Measurements from ENCODE around the gene CFAP99.

The CFAP99 gene

GRCh38 chr4:2415881-2416563, 2.7 kb upstream of the CFAP99 start:
- no peak for DNase-seq
- H3K4me1 Mint-ChIP-seq: peaks cover 35% of the 10 kb centered on the region
- TF ChIP-seq, protein P1, sequence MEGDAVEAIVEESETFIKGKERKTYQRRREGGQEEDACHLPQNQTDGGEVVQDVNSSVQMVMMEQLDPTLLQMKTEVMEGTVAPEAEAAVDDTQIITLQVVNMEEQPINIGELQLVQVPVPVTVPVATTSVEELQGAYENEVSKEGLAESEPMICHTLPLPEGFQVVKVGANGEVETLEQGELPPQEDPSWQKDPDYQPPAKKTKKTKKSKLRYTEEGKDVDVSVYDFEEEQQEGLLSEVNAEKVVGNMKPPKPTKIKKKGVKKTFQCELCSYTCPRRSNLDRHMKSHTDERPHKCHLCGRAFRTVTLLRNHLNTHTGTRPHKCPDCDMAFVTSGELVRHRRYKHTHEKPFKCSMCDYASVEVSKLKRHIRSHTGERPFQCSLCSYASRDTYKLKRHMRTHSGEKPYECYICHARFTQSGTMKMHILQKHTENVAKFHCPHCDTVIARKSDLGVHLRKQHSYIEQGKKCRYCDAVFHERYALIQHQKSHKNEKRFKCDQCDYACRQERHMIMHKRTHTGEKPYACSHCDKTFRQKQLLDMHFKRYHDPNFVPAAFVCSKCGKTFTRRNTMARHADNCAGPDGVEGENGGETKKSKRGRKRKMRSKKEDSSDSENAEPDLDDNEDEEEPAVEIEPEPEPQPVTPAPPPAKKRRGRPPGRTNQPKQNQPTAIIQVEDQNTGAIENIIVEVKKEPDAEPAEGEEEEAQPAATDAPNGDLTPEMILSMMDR (IDR thresholded peaks at IDR 0.05): no peak
- H3K4me3 Mint-ChIP-seq: peak overlapping the region; percentile 62
- H3K9me3 Mint-ChIP-seq: no peaks in the 10 kb centered on the region
- peaks cover 94% of the 10 kb centered on the region for H3K27me3 Mint-ChIP-seq (ENCODE audit: low read depth, poor library complexity)
- no peaks in the 10 kb centered on the region for H3K36me3 Mint-ChIP-seq (ENCODE audit: low read depth)
- no peak overlapping the region for H3K27ac Mint-ChIP-seq

GRCh38 chr4:2416564-2417225, 2.1 kb upstream of the CFAP99 start:
- TF ChIP-seq, protein P1 (IDR thresholded peaks at IDR 0.05): no peak
- Mint-ChIP-seq H3K4me1 (peaks cover 35% of the 10 kb centered on the region), H3K36me3 (ENCODE audit: low read depth) (no peaks in the 10 kb centered on the region), H3K27me3 (ENCODE audit: low read depth, poor library complexity) (peaks cover 94% of the 10 kb centered on the region), H3K27ac (no peak overlapping the region), H3K9me3 (no peaks in the 10 kb centered on the region), H3K4me3 (peak overlapping the region; percentile 62)
- peak; percentile 46 for DNase-seq

- TF ChIP-seq, protein P1 (IDR thresholded peaks at IDR 0.05): no peak
- H3K27me3 Mint-ChIP-seq (ENCODE audit: low read depth, poor library complexity): peaks cover 94% of the 10 kb centered on the region
Measured at GRCh38 chr4:2417226-2417764, 1.5 kb upstream of the CFAP99 start.

GRCh38 chr4:2417765-2418649, 748 bp upstream of the CFAP99 start, which contains the start of gene ZFYVE28:
Gene ZFYVE28, minus strand, starts transcription at chr4:2418645. Its CDS starts 322 bp downstream, at chr4:2418323.
- no peak for DNase-seq
- Mint-ChIP-seq H3K9me3 (no peaks in the 10 kb centered on the region), H3K36me3 (ENCODE audit: low read depth) (no peaks in the 10 kb centered on the region), H3K27me3 (ENCODE audit: low read depth, poor library complexity) (peaks cover 94% of the 10 kb centered on the region), H3K27ac (no peak within 1 kb of the TSS), H3K4me1 (peaks cover 35% of the 10 kb centered on the region), H3K4me3 (peak within 1 kb of the TSS; percentile 84)
- TF ChIP-seq, protein P1 (IDR thresholded peaks at IDR 0.05): no peak

More at GRCh38 chr4:2417226-2417764, 1.5 kb upstream of the CFAP99 start:
- Mint-ChIP-seq H3K9me3 (no peaks in the 10 kb centered on the region), H3K27ac (no peak overlapping the region), H3K36me3 (ENCODE audit: low read depth) (no peaks in the 10 kb centered on the region), H3K4me1 (peaks cover 39% of the 10 kb centered on the region), H3K4me3 (peak overlapping the region; percentile 84)
- peak; percentile 50 for DNase-seq

DNA sequence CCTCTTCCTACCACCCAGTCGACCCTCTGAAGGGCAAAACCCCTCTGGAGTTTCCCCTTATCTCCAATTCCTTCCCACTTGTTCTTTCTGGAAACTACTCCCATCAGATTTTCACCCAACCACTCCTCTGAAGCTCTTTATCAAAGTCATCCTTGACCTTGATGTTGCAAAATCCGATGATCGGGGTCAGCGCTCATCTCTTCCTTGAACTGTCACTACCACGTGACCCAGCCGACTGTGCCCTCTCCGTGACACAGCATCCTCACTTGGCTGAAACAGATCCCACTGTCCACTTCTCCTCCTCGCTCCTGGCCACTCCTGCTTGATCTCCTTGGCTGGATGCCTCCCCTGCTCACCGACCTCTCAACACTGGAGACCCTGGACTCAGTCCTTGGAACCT, 1.1 kb downstream of the CFAP99 start:
- H3K27me3 Mint-ChIP-seq (ENCODE audit: low read depth, poor library complexity): peaks cover 81% of the 10 kb centered on the region
- peak overlapping the region; percentile 78 for H3K4me3 Mint-ChIP-seq

More for the DNA sequence above, 1.1 kb downstream of the CFAP99 start:
- H3K36me3 Mint-ChIP-seq (ENCODE audit: low read depth): no peaks in the 10 kb centered on the region
- peaks cover 30% of the 10 kb centered on the region for H3K4me1 Mint-ChIP-seq
- TF ChIP-seq, protein P1 (IDR thresholded peaks at IDR 0.05): no peak
- H3K27ac Mint-ChIP-seq: no peak overlapping the region
- H3K9me3 Mint-ChIP-seq: no peaks in the 10 kb centered on the region
- no peak for DNase-seq
